GM06990 (cell line): Measurements from ENCODE around the gene AKR1C4.

Experiments
- DNase-seq: peaks from one replicate; pipeline ENCODE4 v3.0.0-alpha.2; 2011; ENCODE audit not compliant: insufficient read length; ENCODE audit errors: extremely low read depth
- H3K27me3 ChIP-seq: replicated peaks from 2 replicates; pipeline ENCODE4 v1.6.0; 2011; ENCODE audit warnings: low read length; ENCODE audit not compliant: control insufficient read depth, insufficient read depth
- H3K36me3 ChIP-seq: 2 replicates; pipeline ENCODE4 v1.5.1; 2011; ENCODE audit warnings: low read length; ENCODE audit not compliant: control insufficient read depth, insufficient read depth
- H3K4me3 ChIP-seq: replicated peaks from 2 replicates; pipeline ENCODE4 v1.5.1; 2011; ENCODE audit warnings: low read depth, mild to moderate bottlenecking, control low read depth, low read length
- TF ChIP-seq, protein P1 (sequence below): IDR thresholded peaks from 2 replicates; pipeline ENCODE4 v1.5.1; 2011; ENCODE audit warnings: low read length, control low read depth, mild to moderate bottlenecking, inconsistent platforms; ENCODE audit not compliant: insufficient read depth, poor library complexity, severe bottlenecking

The AKR1C4 gene

DNA sequence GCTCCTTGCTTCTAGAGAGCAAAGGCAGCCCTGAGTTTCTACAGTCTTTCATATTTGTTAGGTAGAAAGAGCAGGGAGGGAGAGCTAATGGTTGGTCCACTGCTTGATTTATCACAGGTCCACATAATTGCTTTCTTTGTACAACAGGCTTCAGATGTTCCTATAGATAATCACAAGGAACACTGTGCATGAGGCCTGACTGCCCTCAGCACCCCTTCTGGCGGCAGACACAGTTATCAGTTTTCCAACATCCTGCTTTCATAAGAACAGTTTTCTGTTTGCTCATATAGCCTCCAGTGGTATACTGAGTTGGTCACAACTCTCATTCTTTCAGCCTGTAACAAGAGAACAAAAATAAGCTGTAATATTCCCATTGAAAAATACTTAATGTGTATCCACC is 69.7 kb downstream of the AKR1C4 start:
- DNase-seq, result no peak
- Histone ChIP-seq H3K27me3 (no peaks in the 10 kb centered on the region), H3K36me3 (no peaks in the 10 kb centered on the region), H3K4me3 (no peak overlapping the region)
- TF ChIP-seq, protein P1, sequence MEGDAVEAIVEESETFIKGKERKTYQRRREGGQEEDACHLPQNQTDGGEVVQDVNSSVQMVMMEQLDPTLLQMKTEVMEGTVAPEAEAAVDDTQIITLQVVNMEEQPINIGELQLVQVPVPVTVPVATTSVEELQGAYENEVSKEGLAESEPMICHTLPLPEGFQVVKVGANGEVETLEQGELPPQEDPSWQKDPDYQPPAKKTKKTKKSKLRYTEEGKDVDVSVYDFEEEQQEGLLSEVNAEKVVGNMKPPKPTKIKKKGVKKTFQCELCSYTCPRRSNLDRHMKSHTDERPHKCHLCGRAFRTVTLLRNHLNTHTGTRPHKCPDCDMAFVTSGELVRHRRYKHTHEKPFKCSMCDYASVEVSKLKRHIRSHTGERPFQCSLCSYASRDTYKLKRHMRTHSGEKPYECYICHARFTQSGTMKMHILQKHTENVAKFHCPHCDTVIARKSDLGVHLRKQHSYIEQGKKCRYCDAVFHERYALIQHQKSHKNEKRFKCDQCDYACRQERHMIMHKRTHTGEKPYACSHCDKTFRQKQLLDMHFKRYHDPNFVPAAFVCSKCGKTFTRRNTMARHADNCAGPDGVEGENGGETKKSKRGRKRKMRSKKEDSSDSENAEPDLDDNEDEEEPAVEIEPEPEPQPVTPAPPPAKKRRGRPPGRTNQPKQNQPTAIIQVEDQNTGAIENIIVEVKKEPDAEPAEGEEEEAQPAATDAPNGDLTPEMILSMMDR, result no peak

DNA sequence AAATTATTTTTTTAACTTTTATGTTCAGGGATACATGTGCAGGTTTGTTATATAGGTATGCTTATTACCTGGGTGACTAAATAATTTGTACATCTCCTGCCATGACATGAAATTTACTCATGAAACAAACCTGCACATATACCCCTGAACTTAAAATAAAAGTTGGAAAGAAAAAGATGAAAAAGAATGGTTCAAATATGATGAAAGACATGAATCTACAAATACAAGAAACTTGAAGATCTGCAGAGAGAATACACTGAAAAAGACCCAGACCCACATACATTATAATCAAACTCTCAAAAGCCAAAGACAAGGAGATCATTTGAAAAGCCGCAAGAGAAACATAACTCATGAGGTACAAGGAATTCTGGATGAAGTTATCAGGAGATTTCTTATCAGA is 70.2 kb downstream of the AKR1C4 start:
- H3K36me3 ChIP-seq, result no peaks in the 10 kb centered on the region
- DNase-seq, result no peak
- no peaks in the 10 kb centered on the region for H3K27me3 ChIP-seq
- H3K4me3 ChIP-seq, result no peak overlapping the region
- TF ChIP-seq, protein P1, result no peak

DNA sequence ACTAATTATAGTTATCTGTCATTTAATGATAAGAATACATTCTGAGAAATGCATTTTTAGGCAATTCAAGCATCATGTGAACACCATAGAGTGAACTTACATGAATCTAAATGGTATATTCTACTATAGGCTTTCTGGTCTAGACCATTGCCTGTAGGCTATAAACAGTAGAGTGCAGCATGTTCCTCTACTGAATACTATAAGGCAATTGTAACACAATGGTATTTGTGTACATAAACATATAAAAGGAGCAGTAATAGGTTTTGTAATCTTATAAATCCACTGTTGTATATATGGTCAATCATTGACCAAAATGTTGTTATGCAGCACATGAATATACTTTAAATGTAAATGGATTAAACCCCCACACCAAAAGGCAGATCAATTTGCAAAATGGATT is 71.6 kb downstream of the AKR1C4 start:
- H3K4me3 ChIP-seq, result no peak overlapping the region
- no peaks in the 10 kb centered on the region for H3K27me3 ChIP-seq
- TF ChIP-seq, protein P1, result no peak
- no peaks in the 10 kb centered on the region for H3K36me3 ChIP-seq
- no peak for DNase-seq
